ENCODE measurements around the gene GLI3.

GRCh38 chr7:42064534-42064933 lies 172.5 kb downstream of the GLI3 start:
- TF ChIP-seq POLR2A (IDR thresholded peaks at IDR 0.05): no peak
- TF ChIP-seq, protein P1, sequence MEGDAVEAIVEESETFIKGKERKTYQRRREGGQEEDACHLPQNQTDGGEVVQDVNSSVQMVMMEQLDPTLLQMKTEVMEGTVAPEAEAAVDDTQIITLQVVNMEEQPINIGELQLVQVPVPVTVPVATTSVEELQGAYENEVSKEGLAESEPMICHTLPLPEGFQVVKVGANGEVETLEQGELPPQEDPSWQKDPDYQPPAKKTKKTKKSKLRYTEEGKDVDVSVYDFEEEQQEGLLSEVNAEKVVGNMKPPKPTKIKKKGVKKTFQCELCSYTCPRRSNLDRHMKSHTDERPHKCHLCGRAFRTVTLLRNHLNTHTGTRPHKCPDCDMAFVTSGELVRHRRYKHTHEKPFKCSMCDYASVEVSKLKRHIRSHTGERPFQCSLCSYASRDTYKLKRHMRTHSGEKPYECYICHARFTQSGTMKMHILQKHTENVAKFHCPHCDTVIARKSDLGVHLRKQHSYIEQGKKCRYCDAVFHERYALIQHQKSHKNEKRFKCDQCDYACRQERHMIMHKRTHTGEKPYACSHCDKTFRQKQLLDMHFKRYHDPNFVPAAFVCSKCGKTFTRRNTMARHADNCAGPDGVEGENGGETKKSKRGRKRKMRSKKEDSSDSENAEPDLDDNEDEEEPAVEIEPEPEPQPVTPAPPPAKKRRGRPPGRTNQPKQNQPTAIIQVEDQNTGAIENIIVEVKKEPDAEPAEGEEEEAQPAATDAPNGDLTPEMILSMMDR (IDR thresholded peaks at IDR 0.05): no peak
- no peak for TF ChIP-seq POLR2AphosphoS5 (IDR thresholded peaks at IDR 0.05)
- no peak for TF ChIP-seq EP300 (IDR thresholded peaks at IDR 0.05)

Data from stomach (tissue), 4 donors.